HPDE6-E6E7 (cell line): Measurements from ENCODE around the gene PTGIS.

Experiments used
- DNase-seq: peaks from one replicate; pipeline ENCODE4 v3.0.0; 2011; ENCODE audit warnings: missing footprints; ENCODE audit errors: extremely low spot score

Gene PTGIS

DNA sequence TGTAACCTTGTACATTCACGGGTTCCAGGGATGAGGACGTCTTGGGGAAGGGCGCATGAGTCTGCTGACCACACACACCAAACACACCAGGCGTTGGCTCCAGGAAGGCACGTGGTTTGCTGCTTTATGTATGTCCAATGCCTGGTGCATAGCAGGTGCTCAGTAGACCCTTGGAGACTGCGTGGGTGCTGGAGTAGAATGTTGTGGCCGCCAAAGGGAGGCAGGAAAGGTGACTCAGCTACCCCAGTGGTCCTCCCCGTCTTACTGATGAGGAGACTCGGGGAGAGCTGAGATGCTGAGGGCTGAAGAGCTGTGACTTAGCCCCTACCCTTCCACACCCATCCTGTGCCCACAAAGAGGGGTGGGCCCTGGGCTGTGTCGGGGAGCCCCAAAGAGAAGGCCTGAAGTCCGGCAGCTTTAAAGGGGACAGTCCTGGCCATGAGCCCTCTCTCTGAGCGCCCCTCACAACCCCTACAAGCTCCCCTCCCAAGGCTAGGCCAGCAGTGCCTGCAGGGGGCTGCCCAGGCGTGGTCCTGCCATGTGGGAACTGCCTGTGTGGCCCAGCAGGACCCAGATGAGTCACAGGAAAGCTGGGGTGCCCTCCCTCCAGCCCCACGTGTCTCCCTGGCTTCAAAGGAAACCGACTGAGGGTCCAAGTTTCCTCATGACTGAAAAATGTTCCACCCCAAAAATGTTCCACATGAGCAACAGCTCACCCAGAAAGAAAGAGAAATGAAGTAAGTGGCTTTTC lies 28.0 kb upstream of the PTGIS start:
- no peak for DNase-seq

DNA sequence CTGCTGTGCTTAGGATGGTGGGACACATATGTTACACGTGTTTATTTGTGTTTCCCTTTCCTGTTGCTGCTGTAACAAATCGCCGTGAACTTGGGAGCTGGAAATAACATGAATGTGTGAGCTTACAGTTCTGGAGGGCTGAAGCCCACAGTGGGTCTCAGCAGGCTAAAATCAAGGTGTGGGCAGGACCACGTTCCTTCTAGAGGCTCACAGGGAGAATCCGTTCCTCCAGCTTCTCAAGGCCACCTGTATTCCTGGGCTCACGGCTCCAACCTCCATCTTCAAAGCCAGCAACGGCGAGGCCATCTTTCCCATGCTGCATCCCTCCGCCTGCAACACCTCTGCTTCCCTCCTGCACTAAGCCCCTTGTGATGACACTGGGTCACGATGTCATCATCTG lies 27.4 kb upstream of the PTGIS start:
- no peak for DNase-seq

DNA sequence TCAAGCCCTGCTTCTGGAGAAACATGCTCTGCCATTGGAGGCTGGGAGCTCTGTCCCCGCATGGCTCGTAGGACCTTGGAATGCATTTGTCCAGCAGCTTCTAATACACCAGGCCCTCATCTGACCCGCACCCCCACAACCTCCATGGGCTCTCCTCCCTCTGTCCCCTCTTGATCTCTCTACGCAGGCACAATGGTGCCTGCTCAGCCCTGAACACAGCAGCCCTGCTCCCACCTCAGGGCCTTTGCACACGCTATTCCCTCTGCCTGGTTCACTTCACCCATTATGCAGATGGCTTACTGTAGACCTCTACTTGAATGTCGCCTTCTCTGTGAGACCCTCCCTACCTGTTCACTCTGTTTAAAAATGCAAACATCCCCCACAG lies 27.0 kb upstream of the PTGIS start:
- DNase-seq, result no peak

DNA sequence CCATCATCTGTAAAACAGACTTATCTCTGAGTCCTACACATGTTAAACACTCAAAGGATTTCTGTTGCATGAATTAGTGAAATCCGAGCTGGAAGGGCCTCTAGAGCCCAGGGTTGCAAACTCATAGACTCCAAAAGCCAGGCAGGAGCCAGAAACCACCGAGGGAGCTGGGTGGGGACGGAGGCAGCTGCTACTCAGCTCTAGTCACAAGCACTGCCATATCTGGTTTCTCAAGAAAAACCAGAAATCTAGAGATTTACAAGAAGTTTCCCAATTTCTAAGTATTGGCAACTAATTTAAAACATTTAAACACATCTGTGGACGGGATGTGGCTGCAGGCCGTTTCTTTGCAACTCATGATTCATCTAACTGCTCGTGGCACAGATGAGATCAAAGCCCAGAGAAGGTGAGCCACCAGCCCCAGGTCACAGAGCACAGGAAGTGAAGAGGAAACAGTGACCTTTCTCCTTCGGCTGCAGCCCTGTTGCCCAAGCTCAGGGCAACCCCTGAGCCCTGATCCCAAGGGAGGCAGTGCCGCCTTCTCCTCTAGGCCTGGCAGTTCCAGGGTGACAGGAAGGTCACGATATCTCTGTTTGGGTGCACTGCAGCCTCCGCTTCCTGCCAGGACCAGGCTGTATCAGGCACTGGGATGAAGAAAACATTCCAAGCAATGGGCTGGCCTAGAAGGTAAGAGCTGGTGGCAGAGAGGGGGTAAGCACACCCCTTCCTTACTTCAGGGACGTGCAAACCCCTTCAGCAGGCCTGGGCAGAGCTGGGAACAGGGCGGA lies 26.4 kb upstream of the PTGIS start:
- peak; percentile 71 for DNase-seq

DNA sequence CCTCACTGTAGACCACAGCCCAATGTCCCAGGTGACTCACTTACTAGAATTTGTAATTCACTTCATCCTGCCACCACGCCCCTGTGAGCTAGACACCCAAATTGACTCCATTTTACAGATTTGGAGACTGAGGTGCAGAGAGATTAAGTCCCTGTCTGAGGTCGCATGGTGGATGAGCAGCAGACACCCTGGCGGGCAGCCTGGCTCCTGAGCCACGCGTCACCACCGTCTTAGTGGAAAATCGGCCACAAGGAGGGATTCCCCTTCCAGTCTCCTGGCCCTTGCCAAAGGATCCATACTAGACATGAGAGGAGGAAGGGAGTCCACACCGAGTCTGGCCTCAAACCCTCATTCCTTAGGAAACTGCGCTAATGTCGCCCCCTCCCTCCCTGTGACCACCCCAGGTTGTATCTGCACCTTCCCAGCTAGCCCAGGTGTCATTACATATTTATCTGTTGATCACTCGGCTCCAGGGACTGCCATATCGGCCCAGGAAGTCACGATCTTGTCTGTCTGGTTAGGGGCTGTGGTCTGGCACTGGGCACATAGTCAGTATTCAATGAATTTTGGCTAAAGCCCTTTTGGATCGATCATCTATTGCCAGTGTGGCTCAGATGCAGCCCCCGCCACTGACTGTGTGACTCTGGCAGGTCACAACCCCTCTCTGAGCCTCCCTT lies 25.7 kb upstream of the PTGIS start:
- DNase-seq, result no peak

DNA sequence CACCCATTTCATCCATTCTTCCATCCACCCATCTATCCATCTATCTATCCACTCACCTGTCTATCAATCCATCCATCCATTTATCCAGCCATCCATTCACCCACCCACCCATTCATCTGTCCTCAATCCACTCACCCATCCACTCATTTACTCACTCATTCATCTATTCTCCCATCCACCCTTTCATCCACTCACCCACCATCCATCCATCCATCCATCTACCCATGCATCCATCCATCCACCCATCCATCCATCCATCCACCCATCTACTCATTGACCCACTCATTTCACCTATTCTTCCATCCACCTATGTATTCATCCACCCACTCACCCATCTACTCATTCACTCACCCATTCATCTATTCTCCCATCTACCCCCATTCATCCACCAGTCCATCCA lies 24.2 kb upstream of the PTGIS start:
- DNase-seq, result no peak

DNA sequence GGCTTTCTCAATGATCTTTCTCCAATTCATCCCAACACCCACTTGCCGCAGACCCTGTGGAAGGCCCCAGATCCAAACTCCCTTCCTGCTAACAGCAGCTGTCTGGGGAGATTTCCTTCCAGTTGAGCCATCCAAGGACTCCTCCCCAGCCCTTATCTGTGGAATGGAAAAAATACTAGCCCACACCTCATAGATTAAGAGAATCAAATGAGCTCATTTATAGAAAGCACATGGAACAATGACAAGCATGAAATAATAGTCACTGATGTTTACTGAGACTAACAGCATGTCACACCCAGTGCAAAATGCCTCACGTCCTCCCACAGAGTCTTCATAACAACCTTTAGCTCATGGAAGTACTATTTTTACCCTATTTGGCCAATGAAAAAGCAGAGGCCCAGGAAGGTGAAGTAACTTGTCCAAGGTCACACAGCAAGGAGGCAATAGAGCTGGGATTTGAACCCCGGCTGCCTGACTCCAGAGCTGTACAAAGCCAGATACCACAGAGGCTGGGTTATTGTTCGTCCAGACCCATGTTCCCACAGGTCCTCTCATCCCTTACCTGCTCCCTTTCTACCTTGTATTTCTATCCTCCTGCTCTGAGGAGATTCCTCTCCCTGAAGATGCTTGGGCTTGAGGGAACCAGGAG lies 23.4 kb upstream of the PTGIS start:
- DNase-seq, result no peak

DNA sequence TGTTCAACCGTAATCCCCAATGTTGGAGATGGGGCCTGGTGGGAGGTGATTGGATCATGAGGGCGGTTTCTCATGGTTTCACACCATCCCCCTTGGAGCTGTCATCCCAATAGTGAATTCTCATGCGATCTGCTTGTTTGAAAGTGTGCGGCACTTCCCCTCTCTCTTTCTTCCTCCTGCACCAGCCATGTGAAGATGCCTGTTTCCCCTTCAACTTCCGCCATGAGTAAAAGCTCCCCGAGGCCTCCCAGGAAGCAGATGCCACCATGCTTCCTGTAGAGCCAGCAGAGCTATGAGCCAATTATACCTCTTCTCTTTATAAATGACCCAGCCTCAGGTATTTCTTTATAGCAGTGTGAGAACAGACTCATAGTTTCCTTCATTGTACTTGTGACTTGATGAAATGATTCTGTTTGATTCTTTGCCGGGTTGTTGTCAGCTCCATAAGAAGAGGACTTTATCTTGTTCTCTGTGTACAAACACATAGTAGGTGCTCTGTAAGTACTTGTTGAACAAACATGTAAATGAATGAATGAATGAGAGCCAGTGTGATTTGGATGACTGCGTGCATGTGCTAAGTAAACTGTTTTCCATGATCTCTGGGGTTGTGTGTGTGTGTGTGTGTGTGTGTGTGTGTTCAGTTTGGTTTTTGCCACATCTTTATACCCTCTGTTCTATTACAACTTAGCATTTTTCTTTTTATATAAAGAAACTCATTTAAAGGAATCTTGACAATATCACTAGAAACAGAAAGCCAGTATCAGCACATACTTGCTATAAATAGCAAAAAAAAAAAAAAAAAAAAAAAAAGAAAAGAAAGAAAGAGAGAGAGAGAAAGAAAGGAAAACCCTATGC lies 22.5 kb upstream of the PTGIS start:
- no peak for DNase-seq

DNA sequence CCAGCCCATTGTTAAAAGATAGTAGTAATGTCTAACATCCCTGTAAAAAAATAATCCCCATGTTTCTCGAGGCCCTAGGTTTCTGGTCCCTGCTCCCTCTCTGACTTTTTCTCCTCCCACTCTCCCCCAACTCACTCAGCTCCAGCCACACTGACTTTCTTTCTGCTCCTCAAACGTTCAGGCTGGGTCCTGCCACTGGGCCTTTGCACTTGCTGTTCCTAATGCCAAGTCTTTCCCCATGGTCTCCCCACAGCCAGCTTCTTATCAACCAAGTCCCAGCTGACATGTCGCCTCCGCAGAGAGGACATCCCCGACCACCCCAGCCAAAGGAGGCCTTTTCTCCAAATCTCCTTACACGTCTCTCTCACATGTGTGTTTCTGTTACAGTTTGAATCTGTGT lies 21.8 kb upstream of the PTGIS start:
- DNase-seq, result no peak

DNA sequence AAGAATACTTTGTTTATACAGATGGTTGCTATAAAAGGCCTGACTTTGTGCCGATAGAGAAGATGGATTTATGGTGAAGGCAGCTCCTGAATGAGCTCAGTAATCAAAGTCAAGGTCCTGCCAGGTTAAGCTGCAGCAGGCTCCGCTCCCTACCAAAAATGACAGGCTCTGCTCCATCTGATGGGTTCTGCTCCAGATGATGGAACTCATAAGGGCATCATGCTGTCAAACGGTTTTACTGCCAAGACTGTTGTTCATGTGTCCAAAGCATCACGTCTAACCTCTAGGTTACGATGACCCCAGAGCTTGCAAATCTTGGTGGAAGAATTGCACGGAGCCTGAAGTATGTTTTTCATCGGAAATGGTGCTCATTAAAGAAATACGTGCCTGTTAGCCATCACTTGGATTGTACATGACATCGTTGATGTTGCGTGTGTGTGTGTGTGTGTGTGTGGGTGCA lies 19.2 kb upstream of the PTGIS start:
- DNase-seq, result no peak

DNA sequence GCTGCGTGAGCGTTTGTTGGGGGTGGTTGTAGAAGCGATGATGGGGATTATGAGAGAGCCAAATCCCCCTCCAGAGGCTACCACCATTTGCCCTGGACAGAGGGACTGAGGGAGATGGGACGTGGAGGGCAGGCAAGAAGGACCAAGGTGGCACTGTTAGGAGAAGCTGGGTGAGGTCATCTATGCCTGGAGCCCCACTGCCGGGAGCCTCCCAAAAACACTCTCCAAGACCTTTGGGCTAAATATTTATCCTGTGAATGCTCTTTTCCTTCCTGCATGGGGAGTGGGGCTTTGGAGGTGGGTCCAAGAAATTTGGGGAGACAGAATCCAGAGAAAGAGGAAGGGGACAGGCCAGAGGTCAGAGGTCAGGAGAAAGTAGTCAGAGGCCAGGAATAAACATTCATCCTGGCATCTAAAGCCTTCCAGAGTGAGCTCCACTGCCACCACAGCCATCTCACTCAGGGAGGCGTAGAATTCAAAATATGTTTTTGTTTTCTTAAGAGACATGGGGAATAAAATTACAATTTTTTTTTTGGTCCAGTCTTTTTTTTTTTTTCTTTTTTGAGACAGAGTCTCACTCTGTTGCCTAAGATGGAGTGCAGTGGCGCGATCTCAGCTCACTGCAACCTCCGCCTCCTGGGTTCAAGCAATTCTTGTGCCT lies 17.8 kb upstream of the PTGIS start:
- DNase-seq, result no peak

DNA sequence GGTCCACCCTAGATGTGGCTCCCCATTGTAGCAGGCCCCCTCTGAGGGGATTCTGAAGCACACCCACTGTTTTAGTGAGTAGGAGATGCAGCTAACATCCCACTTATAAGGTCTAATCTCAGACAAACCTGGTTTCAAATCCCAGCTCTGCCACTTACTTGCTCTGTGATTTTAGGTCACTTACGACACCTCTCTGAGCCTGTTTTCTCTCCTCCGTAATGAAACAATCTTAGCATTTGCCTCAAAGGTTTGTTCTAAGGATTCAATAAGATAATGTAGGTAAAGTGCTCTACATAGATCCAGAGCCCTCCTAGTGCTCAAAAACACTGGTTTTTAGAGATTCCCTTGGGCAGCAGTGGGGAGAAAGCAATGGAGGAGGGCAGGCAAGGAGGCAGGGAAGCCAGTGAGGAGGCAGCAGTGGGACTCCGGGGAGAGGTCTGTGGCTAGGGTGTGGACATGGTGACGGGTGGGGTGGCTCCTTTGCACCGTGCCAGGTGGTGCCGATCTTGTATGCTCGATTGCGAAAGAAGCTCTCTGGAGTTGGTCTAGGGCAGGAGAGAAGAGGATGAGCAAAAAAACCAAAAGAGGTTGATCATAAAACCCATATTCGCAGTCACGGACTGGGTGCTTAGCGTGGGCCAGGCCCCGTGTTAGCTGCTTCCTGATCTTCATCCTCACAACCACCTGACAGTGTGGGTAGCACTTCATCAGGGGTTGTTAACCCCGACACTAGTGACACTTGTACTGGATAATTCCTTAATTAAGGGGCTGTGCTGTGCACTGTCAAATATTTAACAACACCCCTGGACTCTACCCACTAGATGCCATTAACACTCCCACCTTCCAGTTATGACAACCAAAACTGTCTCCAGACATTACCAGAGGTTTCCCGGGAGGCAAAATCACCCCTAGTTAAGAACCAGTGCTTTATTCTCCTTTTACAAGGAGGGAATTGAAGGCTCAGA lies 16.8 kb upstream of the PTGIS start:
- no peak for DNase-seq

DNA sequence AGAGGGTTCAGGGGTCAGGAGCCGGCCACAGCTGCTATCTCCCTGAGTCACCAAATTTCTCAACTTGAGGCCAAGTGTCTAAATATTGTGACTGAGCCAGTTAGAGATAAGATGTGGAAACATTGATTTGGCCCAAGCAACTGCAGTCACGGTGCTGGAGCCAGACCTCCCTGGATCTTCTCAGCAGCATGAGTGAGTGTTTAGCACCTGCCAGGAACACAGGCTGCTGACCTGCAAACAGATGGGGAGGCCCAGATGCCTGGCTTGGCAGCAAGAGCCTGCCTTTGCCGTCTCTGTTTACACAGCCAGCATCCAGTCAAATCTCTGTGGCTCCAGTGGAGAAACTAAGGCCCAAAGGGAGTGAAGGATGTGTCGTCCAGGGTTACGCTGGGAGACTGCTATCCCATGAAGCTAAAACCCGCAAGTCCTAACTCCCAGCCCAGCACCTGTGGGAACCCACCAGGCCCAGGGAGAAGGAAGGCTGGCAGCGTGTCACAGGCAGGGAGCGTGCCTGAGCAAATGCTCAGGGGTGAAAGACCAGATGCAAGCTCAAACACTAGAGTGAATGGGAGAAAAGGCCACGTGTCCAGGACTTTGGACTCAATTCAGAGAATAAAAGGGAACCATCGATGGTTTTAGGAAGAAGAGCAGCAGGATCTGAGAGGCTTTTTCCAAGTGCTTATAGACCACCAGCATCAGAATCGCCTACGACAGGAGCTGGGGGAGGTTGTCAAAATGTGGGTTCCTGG lies 15.9 kb upstream of the PTGIS start:
- DNase-seq, result no peak

DNA sequence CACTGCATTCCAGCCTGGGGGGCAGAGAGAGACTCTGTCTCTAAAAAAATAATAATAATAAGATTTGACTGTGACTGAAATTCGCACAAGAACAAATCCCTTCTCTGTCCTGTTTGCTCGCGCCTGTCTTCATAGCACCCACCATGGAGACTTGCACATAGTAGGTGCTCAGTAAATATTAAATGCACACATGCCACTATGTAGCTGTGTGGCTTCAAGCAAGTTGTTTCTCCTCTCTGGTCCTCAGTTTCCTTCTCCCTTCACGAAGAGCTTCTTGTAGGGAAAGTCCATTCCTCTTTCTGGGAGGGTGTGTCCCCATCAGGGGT lies 15.4 kb upstream of the PTGIS start:
- no peak for DNase-seq

DNA sequence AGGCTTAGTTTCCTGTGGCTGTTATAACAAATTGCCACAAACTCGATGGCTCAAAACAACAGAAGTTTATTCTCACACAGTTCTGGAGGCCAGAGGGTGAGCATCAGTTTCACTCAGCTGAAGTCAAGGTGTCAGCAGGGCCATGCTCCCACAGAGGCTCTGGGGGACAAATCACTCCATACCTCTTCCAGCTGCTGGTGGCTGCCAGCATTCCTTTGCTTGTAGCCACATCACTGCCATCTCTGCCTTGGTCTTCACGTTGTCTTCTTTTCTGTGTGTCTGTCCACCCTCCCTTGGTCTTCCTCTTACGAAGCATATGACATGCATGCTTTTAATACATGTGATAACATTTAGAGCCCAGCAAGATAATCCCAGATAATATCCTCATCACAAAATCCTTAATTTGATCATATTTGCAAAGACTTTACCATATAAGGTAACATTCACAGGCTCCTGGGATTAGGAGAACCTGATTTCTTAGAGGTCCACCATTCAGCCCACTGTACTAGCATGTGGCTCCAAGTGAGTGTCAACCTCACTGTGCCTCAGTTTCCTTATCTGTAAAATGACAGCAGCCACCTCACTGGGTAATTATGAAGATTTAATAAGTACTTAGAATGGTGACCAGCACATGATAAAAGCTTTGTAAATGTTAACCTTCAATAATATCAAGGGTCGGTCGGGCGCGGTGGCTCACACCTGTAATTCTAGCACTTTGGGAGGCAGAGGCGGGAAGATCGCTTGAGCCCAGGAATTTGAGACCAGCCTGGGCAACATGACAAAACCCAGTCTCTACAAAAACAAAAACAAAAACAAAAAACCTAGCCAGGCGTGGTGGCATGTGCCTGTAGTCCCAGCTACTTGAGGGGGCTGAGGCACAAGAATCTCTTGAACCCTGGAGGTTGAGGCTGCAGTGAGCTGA lies 14.7 kb upstream of the PTGIS start:
- no peak for DNase-seq

DNA sequence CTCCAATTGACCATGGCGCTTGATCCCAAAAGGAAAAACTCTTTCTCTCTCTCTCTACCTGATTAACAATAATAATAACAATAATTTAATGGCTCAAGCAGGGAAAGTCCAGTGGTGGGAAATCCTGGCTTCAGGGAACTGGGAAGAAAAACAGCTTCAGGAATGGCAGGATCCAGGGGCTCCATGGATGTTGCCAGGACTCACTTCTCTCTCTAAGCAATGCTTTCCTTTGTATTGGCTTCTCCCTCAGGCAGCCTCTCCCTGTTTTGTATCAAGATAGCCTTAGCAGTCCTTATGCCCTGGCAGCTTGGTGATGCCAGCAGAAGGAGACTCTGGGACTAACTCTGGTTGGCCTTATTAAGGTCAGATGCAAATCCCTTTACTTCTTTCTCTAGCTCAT lies 13.5 kb upstream of the PTGIS start:
- no peak for DNase-seq

DNA sequence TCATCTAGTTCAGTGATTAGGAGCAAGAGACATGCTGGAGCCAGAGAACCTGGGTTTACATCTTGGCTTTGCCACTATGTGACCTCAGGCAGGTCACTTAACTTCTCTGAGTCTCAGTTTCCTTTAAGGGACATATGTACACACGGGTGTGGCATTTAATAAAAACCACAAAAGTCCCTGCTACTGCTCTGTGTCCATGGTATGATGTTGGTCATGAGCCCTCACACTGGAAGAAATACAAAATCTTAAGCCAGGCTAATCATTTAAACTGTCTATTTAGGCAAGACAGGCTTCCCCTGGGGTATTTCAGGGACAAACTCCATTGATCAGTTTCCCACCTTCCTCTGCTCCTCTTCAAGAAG lies 12.9 kb upstream of the PTGIS start:
- no peak for DNase-seq
